SK-N-SH (cell line): ENCODE measurements around the gene SP100. TPM values are rescaled to one million over a fixed set of nuclear protein-coding genes. Genes with fewer than 3 reads are reported as not detected.

Experiments
- polyA plus RNA-seq, 3 experiments: library from polyadenylated mRNA; depleted of rRNA; stranded (reverse); fragments of >200 nt; gene quantifications; 2 replicates each; pipeline ENCODE4 v1.2.3, GENCODE V29; 2012
- small RNA-seq, 7 experiments: library from RNA; depleted of rRNA; stranded (forward); fragments of <200 nt; gene quantifications; one replicate each; pipeline ENCODE3, GENCODE V24; 2012

The SP100 gene
- polyA plus RNA-seq, 1 of the 3 experiments (the other 2 are of a cell fraction), result 38.1 TPM

Small RNAs within 50 kb of the gene (small RNA-seq; reads per million reads assigned to genes)
- gene HMGB1P3, result 0 reads per million in 7 experiments
- 0 reads per million in 7 experiments for gene RN7SL834P
- 0 reads per million in 7 experiments for gene RNU6-451P

Other genes starting within 250 kb of the SP100 start
- gene SP110, start 196.2 kb upstream of the SP100 start, polyA plus RNA-seq (2012; rRNA removed), result 7.0 and 10.4 TPM in 2 replicates
- gene SP140, start 190.5 kb upstream of the SP100 start, polyA plus RNA-seq (2012; rRNA removed), result 0.71 and 0.75 TPM in 2 replicates
- gene SP140L, start 89.0 kb upstream of the SP100 start, polyA plus RNA-seq (2012; rRNA removed), result 13.5 and 18.0 TPM in 2 replicates